Transverse colon (tissue), 4 donors: Measurements from ENCODE around the gene DIP2B.

Experiments
- EP300 ChIP-seq: sonication (generic); formaldehyde crosslinking; IDR thresholded peaks from one replicate; pipeline ENCODE4 v1.6.1; 2017; ENCODE audit warnings: antibody characterized with exemption, low read depth
- POLR2A ChIP-seq: fragments of 450-650 bp; IDR thresholded peaks from one replicate; pipeline ENCODE4 v1.6.1; 2016; ENCODE audit warnings: antibody characterized with exemption, mild to moderate bottlenecking, moderate library complexity
- POLR2AphosphoS5 ChIP-seq, 3 donors: sonication (generic); formaldehyde crosslinking; IDR thresholded peaks; one replicate each; pipeline ENCODE4 v1.6.1; 2016; ENCODE audit warnings: antibody characterized with exemption in 3 of 3
- TF ChIP-seq, protein P1 (sequence below), 5 experiments: fragments of 200-600 bp in 3 of 5; fragments of 450-650 bp in 2 of 5; sonication (generic) in 3 of 5; IDR thresholded peaks; 1 replicate in 2 of 5; 2 replicates in 3 of 5; pipeline ENCODE4 v1.5.1; 2016 to 2017; ENCODE audit warnings: antibody characterized with exemption in 5 of 5, inconsistent platforms in 3 of 5, mild to moderate bottlenecking in 2 of 5, moderate library complexity in 1 of 5

DNA sequence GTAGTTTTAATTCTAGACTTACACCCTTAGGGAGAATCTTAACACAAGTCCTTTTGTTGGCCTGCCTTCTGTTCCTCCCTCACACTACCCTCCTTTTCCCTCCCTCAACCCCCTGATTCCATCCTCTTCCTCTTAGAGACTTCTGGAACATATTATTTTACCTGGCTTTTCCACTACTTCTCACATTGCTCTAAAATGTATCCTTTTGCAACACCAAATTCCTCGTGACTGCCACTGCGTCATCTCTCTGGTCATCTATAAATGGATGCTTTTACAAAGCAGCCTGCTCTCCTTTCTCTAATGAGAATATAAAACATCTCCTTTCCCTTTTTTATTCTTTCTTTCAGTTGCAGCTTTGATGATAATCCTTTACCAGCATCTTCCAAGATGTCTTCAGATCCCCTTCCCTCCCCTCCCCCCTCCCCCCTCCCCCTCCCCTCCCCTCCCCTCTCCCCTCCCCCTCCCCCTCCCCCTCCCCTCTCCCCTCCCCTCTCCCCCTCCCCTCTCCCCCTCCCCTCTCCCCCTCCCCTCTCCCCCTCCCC lies 93.6 kb downstream of the DIP2B start:
- TF ChIP-seq, protein P1, sequence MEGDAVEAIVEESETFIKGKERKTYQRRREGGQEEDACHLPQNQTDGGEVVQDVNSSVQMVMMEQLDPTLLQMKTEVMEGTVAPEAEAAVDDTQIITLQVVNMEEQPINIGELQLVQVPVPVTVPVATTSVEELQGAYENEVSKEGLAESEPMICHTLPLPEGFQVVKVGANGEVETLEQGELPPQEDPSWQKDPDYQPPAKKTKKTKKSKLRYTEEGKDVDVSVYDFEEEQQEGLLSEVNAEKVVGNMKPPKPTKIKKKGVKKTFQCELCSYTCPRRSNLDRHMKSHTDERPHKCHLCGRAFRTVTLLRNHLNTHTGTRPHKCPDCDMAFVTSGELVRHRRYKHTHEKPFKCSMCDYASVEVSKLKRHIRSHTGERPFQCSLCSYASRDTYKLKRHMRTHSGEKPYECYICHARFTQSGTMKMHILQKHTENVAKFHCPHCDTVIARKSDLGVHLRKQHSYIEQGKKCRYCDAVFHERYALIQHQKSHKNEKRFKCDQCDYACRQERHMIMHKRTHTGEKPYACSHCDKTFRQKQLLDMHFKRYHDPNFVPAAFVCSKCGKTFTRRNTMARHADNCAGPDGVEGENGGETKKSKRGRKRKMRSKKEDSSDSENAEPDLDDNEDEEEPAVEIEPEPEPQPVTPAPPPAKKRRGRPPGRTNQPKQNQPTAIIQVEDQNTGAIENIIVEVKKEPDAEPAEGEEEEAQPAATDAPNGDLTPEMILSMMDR (IDR thresholded peaks at IDR 0.05) = no peak
- no peak for TF ChIP-seq POLR2A
- TF ChIP-seq POLR2AphosphoS5 (IDR thresholded peaks at IDR 0.05) = no peak
- TF ChIP-seq EP300 = no peak
